NT2/D1 (cell line): Measurements from ENCODE around the gene SMIM36.

Source experiments
- DNase-seq: peaks from one replicate; pipeline ENCODE4 v3.0.0-alpha.2; 2011; ENCODE audit warnings: low read depth, low spot score
- H3K27me3 ChIP-seq: 2 replicates; pipeline ENCODE4 v1.6.0; 2011; ENCODE audit warnings: mild to moderate bottlenecking; ENCODE audit not compliant: insufficient read length, insufficient read depth
- H3K36me3 ChIP-seq: 2 replicates; pipeline ENCODE4 v1.6.1; 2011; ENCODE audit warnings: mild to moderate bottlenecking, low read length, mixed read lengths; ENCODE audit not compliant: insufficient read depth, insufficient read length
- H3K4me1 ChIP-seq: 2 replicates; pipeline ENCODE4 v1.5.1; 2011; ENCODE audit not compliant: insufficient read depth, insufficient read length
- H3K4me3 ChIP-seq: 2 replicates; pipeline ENCODE4 v1.5.1; 2011; ENCODE audit warnings: low read depth; ENCODE audit not compliant: insufficient read length
- H3K9ac ChIP-seq: 2 replicates; pipeline ENCODE4 v1.6.0; 2011; ENCODE audit warnings: low read depth; ENCODE audit not compliant: insufficient read length
- H3K9me3 ChIP-seq: 2 replicates; pipeline ENCODE4 v1.5.1; 2011; ENCODE audit warnings: mild to moderate bottlenecking, low read length; ENCODE audit not compliant: insufficient read depth
- SUZ12 ChIP-seq: IDR thresholded peaks from 2 replicates; pipeline ENCODE4 v1.6.1; 2011; ENCODE audit not compliant: insufficient read length, insufficient read depth; ENCODE audit errors: extremely low read depth
- YY1 ChIP-seq: IDR thresholded peaks from 2 replicates; pipeline ENCODE4 v1.6.1; 2011; ENCODE audit not compliant: insufficient read length, insufficient read depth
- ZNF274 ChIP-seq: IDR thresholded peaks from 2 replicates; pipeline ENCODE4 v1.6.1; 2011; ENCODE audit warnings: mild to moderate bottlenecking, low read depth, low read length

Gene SMIM36

DNA sequence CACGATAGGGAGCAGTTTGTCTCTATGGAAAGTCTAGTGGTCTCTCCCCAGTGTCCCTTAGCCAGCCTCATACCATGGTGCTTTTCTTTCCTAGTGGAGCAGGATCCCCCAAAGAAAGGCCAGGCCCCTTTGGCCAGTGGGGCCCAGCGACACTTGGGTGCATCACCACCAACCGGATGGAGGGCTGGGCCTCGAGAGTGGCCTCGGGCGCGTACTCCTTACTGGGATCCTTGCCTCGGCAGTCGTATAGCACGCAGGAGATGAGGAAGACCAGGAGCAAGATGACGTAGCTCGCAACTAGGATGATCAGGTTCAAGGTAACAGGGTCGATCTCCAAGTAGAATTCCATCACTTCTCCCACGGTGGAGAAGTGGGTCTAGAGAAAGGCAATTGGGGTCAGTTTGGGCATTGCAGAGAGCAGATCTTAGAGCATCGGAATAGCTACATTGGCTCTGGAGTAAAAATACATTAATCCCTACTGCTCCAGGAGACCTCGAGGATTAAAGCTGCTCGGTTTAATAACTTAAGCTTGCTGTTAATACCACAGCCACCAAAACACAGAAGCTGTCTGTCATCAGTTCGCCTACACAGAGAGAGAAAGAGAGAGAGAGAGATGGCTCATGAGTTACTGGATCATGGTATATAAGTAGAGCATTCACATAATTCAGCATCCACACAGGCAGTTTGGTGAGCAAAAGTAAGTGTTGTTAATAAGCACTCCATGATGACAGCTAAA is at the start of gene SMIM36:
SMIM36 (minus strand) TSS at position 467 of the 736 bp plus-strand sequence.
- no peak for DNase-seq
- Histone ChIP-seq H3K9ac (no peak within 1 kb of the TSS), H3K4me1 (no peaks in the 10 kb centered on the region), H3K4me3 (no peak within 1 kb of the TSS), H3K9me3 (no peaks in the 10 kb centered on the region), H3K27me3 (no peaks in the 10 kb centered on the region), H3K36me3 (no peaks in the 10 kb centered on the region)
- TF ChIP-seq ZNF274 (no peak), SUZ12 (no peak), YY1 (no peak)

DNA sequence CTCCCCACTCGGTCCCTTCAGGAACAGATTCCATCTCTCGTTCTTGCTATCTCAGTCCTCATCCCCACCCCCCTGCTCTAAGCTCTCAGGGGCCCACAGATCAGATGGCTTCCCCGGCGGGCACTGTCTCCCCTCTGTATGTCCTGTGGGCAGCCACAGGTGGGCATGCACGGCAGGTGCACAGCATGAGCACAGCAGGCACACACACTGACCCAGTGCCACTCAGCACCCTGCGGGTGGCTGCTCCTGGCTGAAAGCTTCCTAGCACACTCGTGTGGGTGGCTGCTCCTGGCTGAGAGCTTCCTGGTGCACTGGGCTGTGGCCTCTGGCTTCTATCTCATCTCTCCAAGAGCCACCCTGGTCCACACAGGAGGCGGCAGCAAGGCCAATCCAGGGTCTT is 44.5 kb upstream of the SMIM36 start:
- Histone ChIP-seq H3K9ac (no peak overlapping the region), H3K4me1 (no peaks in the 10 kb centered on the region), H3K9me3 (no peaks in the 10 kb centered on the region), H3K36me3 (no peaks in the 10 kb centered on the region), H3K27me3 (no peaks in the 10 kb centered on the region), H3K4me3 (no peak overlapping the region)
- no peak for DNase-seq
- TF ChIP-seq ZNF274 (no peak), SUZ12 (no peak), YY1 (no peak)

DNA sequence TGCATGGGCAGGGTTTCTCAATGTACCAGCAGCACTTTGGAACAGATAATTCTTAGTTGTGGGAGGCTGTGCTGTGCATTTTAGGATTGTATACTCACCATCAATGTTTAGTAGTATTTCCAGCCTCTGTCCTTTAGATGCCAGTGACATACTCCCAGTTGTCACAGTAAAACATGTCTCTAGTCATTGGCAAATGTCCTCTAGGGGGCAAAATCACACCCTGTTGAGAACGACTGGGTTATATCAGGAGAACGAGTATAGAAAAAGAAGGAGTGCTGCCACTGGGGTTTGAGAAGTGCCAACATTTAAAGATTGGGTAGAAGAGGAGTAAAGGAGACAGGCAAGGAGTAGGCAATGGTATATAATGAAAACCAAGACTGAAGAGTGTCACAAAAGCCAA is 37.9 kb upstream of the SMIM36 start:
- DNase-seq = no peak
- no peaks in the 10 kb centered on the region for H3K4me1 ChIP-seq
- no peaks in the 10 kb centered on the region for H3K36me3 ChIP-seq
- TF ChIP-seq ZNF274 (no peak), YY1 (no peak), SUZ12 (no peak)
- no peak overlapping the region for H3K4me3 ChIP-seq
- H3K9ac ChIP-seq = no peak overlapping the region
- H3K27me3 ChIP-seq = no peaks in the 10 kb centered on the region
- H3K9me3 ChIP-seq = no peaks in the 10 kb centered on the region

DNA sequence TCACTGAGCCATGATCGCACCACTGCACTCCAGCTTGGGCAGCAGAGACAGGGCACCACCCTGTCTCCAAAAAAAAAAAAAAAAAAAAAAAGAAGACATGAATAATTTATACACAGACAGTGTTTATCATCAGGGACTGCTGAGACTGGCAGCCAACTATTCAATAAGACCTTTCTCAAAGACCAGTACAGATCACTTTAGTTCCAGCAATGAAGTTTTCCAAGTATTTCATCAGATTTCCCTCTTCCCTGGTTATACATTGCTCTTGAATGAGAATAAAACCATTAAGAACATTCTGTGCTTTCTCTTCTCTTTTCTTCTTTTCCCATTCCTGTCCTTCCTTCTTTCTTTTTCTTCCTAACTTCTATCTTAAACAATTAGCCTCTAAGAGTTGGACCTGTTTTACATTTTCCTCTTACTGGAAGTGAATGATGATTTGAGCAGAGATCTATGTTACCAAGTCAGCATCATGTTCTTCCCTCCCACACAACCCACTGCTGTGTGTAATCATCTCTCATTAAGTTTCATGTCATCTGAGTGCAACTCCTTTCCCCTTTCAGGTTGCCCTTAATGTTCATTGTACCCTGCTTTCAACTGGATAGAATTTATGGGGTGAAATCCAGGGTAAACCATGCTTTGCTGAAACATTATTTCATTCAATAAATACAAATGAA is 35.9 kb upstream of the SMIM36 start:
- no peaks in the 10 kb centered on the region for H3K36me3 ChIP-seq
- H3K9me3 ChIP-seq = no peaks in the 10 kb centered on the region
- H3K27me3 ChIP-seq = no peaks in the 10 kb centered on the region
- H3K4me1 ChIP-seq = no peaks in the 10 kb centered on the region
- H3K4me3 ChIP-seq = no peak overlapping the region
- no peak for DNase-seq
- H3K9ac ChIP-seq = no peak overlapping the region
- TF ChIP-seq YY1 (no peak), SUZ12 (no peak), ZNF274 (no peak)

DNA sequence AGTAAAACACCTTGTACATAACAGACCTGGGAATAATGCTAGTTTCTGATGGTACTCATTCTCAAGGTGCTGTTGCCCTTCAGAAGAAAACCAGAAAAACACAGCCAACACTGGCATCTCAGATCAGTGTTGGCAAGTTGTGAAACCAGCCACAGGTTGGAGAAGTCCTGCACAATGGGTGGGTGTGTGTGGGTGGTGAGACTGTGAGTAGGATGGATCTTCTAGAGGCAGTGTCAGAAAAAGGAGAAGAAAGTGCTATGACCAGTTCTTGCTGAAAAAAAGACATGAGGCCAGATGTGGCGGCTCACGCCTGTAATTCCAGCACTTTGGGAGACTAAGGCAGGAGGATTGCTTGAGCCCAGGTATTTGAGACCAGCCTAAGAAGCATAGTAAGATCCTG is 35.2 kb upstream of the SMIM36 start:
- H3K9ac ChIP-seq = no peak overlapping the region
- TF ChIP-seq SUZ12 = no peak
- no peak for TF ChIP-seq YY1
- no peak for DNase-seq

DNA sequence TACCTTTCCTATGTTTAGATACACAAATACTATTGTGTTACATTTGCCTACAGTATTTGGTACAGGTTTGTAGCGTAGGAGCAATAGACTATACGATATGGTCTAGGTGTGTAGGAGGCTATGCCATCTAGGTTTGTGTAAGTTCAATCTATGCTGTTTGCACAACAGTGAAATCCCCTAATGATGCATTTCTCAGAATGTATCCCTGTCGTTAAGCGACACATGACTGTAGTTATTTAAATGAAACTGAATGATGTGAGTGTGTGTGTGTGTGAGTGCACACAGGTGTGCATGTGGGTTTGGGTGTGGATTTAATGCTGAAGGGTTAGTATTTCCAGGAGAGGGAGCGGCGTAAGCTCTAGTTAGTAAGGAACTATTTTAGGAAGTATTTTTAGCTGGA is 34.6 kb upstream of the SMIM36 start:
- H3K4me3 ChIP-seq = no peak overlapping the region
- H3K27me3 ChIP-seq = no peaks in the 10 kb centered on the region
- no peak for DNase-seq
- H3K36me3 ChIP-seq = no peaks in the 10 kb centered on the region
- no peak for TF ChIP-seq SUZ12
- no peak for TF ChIP-seq YY1
- TF ChIP-seq ZNF274 = no peak
- H3K4me1 ChIP-seq = no peaks in the 10 kb centered on the region
- no peak overlapping the region for H3K9ac ChIP-seq
- H3K9me3 ChIP-seq = no peaks in the 10 kb centered on the region

More for the DNA sequence above, 35.2 kb upstream of the SMIM36 start:
- H3K27me3 ChIP-seq = no peaks in the 10 kb centered on the region
- no peaks in the 10 kb centered on the region for H3K4me1 ChIP-seq
- H3K4me3 ChIP-seq = no peak overlapping the region
- no peaks in the 10 kb centered on the region for H3K9me3 ChIP-seq
- no peaks in the 10 kb centered on the region for H3K36me3 ChIP-seq

DNA sequence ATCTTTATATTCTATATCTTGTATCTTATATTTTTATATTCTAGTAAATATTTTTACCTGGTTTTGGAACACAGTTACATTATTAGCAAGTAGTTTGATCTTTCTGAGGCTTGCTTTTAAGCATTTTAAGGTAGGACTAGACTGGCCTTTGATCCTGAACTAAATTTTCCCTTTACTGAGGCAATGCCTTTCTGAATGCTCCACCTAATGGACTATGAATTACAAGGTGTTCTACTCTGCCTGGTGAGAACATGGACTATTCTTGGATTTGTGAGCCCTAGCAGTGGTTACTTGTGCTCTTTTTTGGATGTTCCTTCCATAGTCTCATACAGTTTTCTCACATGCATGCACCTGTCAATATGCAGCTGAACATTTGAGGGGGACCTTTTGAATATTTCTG is 32.5 kb upstream of the SMIM36 start:
- no peak overlapping the region for H3K9ac ChIP-seq
- no peaks in the 10 kb centered on the region for H3K27me3 ChIP-seq
- TF ChIP-seq YY1 = no peak
- TF ChIP-seq SUZ12 = no peak
- no peak for TF ChIP-seq ZNF274
- no peaks in the 10 kb centered on the region for H3K4me1 ChIP-seq
- no peaks in the 10 kb centered on the region for H3K9me3 ChIP-seq
- no peak overlapping the region for H3K4me3 ChIP-seq
- no peaks in the 10 kb centered on the region for H3K36me3 ChIP-seq
- DNase-seq = no peak
